KBM-7 (cell line): ENCODE measurements around the gene TMEM17.
"Not testable (repeated sequence)": the region's sequence is repeated elsewhere in the genome, so short reads cannot be mapped to it uniquely, and the experiment has no call there.

ENCODE experiments used
- DNase-seq: peaks from one replicate; pipeline ENCODE4 v3.0.0-alpha.2; 2015
- in situ Hi-C: fragments of 300-500 bp; cut with MboI; formaldehyde crosslinking; loops from 2 replicates; pipeline ENCODE4 v1.14.3; 2020; ENCODE audit warnings: low sequenced_read_pairs, low pct_unique_long_range_greater_than_20kb, mixed read lengths

TMEM17 gene, protein sequence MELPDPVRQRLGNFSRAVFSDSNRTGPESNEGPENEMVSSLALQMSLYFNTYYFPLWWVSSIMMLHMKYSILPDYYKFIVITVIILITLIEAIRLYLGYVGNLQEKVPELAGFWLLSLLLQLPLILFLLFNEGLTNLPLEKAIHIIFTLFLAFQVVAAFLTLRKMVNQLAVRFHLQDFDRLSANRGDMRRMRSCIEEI

DNA sequence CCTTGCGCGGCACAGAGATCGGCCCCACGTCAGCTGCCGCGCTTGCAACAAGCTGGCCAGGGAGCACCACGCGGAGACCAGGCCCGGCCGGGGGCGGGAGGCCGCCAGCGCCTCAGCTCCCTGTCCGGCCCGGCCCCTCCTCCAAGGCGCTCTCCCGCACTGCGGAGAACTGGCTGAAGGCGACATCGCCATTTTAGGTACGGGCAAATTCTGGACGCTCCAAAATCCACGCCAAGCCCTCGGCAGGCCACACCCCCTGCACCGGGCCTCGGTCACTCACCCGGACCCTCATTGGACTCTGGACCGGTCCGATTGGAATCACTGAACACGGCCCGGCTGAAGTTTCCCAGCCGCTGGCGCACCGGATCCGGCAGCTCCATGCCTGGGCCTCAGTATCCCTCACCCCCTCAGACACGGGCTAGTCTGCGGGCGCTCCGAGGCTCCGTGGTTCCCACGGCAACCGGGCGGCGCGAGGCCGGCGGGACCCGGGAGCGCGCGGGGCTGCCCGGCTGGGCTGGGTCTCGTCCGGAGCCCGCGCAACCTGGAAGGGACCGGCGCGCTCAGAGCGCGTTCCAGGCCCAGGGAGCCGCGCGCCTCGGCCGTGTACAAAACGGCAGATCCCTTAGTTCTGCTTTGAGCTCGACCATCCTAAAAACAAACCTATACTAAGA lies at the start of gene TMEM17:
Gene TMEM17, minus strand, starts transcription at position 446 of the 671 bp plus-strand sequence. Its CDS starts 66 bp downstream, at position 380.
- in situ Hi-C loops: no loop called here
- DNase-seq: peak; percentile 92

DNA sequence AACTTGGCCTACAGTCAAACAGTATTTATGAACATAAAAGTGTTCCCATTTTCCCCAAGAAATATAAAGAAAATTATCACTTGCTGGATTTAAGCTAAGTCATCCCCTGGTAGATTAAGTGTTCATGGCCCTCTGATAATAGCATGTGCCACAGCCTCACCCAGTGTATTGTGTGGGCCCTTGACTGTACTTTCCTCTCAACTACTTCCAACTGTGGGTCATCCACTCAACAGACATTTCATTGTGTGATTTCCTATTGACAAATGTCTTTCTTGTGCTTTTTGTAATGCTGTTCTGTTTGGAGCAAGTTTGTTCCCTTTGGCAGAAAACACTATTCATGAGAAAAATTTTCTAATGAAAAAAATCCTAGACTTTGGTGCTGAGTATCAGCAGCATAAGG lies 48.4 kb upstream of the TMEM17 start:
- in situ Hi-C loops: no loop called here

DNA sequence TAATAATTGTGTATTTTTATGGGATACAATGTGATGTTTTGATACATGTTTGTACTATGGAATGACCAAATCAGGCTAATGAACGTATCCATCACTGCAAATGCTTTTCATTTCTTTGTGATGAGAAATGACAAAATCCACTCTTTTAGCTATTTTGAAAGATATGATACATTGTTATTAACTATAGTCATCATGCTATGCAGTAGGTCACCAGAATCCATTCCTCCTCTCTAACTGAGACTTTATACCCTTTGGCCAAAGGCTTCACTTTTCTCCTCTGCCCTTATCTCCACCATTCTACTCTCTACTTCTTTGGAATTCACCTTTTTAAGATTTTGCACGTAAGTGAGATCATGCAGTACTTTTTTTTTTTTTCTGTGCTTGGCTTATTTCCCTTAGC lies 44.5 kb upstream of the TMEM17 start:
- no peak for DNase-seq
- in situ Hi-C loops: no loop called here

More for the DNA sequence above, 48.4 kb upstream of the TMEM17 start:
- DNase-seq: no peak

DNA sequence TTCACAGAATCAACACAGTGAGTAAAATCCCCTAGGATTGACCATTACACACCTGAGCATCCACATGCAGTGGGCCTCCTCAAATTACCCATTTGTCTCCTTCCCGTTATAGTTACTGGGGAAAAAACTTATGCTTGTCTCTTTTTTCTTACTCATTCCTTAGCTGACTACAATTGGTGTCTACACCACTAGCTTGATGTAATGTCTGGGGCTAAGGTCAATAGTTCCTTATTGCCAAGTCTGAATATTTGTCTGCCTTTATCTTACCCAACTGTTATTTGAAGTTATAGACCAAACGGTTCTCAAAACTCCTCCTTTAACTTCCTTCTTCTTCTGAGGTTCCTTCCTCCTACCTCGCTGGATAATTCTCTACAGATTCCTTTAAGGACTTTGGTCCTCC lies 41.9 kb upstream of the TMEM17 start:
- in situ Hi-C loops: no loop called here
- peak; percentile 4 for DNase-seq

DNA sequence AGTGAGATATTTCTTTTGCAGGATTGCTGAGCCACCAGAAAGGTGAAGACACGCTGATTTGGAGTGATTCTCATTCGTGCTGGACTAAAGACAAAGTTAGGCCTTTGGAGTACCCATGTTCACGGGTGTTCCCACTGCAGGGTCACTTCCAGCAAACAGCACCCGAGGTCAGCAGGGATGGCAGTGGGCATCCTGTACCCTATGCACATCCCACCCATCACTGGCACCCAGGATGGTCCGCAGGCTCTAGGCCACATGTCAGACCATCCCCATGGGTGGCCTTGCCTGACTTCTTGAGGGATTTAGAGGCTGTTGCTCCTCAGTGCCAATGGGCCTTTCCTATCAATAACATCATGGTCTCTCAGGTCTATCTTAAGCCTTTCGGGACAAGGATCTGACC lies 39.3 kb upstream of the TMEM17 start:
- no peak for DNase-seq
- in situ Hi-C loops: no loop called here

DNA sequence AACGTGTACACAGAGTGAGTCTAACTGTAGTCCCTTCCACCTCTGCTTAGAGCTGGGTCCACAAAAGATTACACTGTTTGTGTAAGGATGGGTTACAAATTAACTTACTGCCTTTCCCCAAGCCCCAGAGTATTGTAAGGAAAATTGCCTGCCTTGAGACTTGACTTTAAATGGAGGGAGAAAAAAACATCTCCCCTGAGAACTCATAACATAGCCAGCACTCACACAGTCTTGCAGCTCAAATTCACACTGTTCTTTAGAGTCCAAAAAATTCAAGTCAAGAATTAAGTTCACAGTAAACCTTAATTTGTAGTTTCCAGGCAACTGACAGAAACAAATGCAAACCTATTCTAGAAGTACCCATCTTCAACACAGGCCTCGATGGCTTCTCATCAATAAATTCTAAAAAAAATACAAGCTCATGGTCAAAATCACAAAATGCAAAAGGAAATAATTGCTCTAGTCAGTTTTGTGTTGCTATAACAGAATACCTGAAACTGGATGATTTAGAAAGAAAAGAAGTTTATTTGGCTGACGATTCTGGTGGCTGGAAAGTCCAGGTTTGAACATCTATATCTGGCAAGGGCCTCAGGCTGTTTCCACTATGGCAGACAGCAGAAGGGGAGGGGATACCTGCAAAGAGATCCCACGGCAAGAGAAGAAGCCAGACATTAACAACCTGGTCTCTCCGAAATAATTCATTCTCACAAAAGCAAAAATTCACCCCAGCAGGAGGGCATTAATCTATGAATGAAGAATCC lies 34.6 kb upstream of the TMEM17 start:
- no peak for DNase-seq
- in situ Hi-C loops: no loop called here

DNA sequence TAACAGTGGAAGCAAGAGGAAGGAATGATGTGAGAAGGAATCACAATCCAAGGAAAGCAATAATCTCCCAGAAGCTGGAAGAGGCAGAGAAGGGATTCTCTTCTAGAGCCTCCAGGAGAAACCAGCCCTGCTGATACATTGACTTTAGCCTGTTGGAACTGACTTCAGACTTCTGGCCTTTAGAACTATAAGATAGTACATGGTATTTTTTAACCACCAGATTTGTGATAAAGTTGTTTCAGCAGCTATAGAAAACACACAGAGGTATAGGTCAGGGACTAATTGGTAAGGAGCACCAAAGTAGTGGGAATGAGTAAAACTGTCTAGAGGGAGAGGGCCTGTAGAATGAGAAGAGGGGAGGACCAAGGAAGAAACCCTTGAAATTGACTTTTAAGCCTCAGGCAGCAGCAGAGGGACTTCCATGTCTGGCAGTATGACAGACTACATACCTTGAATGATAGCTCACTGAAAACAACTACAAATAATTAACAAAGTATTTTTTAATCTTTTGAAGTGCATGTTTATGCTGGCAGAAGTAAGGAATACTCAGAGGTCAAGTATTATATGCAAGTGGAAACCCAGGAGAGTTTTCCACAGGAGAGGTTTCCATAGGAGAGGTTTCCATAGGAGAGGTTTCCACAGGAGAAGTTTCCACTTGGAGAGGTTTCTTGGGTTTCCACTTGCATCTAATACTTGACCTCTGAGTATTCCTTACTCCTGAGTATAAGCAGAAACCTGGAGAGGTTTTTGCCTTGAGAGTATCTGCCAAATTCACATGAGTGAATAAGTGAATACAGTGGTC lies 33.8 kb upstream of the TMEM17 start:
- in situ Hi-C loops: no loop called here

DNA sequence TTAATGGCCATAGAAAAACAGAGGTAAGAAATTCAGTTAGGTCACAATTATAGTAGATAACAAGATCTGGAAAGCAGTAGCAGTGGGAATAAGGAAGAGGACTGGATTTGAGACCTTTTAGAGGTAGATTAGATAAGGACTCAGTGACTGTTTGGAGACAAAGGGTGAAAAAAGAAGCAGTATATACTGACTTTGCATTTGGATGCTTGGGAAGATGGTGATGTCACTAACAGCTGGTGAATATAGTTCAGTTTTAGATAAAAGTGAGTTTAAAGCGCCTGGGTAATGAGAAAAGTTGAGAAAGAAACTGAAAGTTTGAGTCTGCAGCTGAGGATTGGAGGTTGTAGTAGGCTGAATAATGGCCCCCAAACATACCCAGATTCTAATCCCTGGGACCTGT lies 32.8 kb upstream of the TMEM17 start:
- in situ Hi-C loops: no loop called here
- DNase-seq: no peak

More for the DNA sequence above, 33.8 kb upstream of the TMEM17 start:
- no peak for DNase-seq

DNA sequence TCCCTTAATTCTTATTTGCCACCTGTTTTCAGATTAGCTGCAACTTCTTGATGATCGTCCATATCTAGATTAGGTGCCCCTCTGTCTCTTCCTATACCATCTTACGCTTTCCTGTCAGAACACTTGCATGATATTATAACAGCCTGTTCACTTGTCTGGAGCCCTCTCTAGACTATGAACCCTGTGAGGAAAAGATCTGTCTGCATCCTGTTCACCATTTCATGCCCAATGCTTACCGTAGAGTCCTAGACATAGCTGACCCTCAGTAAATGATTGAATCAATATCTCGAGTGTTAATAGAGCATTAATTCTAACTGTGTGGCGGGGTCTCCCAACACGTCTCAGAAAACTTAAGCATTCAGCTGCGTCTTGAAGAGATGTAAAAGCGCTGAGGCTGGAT lies 31.8 kb upstream of the TMEM17 start:
- in situ Hi-C loops: no loop called here
- no peak for DNase-seq

DNA sequence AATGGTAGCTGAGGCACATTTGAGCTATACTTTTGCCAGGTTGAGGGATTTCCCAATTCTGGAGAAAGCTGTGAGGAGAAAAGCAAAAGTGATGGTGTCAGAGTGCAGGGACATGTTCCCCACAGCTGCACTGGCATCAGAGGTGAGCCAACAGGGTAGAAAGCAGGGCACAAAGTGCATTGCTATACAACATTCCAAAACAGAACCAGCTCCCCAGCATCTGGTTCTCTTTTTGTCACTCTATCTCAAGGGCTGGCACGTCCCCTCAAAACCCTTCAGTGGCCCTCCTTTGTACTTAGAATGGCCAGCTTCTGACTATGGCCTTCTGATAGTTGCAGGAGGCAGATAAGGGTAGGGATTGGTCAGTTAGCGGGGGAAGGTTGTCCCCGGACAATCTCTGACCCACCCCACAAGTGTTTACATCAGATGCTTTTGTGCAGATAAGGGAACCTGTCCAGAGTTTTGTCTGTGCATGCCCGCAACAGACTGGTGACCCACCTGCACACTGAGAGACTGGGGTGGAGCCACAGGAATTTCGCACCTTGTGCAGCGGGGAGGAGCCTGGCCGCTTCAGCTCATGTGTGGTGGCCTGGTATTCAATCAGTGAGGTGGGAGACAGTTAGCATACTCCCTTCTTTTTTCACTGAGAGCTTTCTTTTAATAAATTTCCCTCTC lies 31.0 kb upstream of the TMEM17 start:
- in situ Hi-C loops: no loop called here

DNA sequence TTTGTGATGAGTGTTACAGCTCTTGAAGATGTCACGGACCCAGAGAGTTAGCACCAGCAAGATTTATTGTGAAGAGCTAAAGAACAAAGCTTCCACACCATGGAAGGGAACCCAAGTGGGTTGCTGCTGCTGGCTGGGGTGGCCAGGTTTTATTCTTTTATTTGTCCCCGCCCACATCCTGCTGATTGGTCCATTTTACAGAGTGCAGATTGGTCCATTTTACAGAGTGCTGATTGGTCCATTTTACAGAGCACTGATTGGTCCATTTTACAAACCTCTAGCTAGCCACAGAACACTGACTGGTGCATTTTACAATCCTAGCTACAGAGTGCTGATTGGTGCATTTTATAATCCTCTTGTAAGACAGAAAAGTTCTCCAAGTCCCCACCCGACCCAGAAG lies 29.5 kb upstream of the TMEM17 start:
- DNase-seq, in situ Hi-C loops: not testable (repeated sequence)

More for the DNA sequence above, 31.0 kb upstream of the TMEM17 start:
- no peak for DNase-seq

DNA sequence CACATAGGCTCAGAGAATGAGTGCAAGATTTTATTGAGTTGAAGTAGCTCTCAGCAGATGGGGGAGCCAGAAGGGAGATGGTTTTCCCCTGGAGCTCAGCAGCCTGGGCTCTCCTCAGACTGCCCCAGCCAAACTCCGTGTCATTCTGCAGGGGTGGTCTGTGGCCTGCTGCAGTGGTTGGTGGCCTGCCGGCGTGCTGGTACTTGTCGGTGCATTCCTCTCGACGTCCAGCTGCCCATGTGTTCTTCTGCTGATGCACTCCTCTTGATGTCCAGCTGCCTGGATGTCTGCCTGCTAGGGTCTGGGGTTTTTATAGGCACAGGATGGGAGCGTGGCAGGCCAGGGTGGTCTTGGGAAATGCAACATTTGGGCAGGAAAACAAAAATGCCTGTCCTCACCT lies 25.6 kb upstream of the TMEM17 start:
- in situ Hi-C loops: no loop called here
- DNase-seq: no peak

DNA sequence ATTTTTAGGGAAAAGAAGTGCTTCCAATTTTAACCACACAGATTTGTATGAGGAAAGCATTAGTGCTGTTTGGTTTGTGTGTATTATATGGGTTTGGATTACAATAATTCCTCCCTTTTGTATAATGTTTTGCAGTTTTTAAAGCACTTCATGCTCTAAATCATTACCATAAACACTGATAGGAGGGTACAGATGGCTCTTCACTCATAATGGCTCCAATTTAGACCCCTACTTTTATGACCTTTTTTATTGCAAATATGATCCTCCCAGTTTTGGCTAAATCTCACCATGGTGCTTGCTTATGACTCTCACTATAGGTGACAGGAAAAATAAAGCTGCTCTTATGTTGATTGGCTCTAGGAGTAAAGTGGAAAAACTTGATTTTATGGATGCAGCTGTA lies 23.8 kb upstream of the TMEM17 start:
- in situ Hi-C loops: no loop called here
- DNase-seq: no peak

DNA sequence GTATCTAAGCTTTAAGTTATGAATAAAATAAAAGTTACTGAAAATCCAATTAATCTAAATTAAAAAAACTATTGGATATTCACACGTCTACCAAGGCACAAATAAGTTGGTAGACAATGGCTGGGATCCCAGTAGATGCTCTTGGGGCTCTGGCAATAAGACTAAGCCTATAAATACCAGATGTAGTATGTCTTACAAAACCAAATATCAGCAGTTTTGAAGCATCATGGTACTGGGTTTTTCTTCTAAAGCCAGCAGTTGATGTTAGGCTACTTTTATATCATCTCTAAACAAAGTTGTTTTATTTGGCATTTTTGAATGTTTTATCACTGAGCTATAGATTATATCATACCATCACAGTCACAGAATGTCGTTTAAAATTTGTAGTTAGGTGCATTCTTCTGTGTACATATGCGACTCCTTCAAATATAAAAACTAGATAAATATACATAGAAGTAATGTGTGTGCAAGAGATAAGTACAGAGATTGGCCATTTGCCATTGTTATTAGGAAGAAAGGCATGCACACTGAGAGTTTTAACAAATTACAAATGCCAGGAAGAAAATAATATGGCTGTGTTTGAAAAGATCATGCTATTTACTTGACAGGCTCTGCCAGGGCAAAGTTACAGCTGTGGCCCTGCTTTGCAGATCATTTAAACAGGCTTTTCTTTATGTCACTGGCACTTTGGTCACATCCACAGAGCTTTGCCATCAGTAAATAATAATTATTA lies 21.6 kb upstream of the TMEM17 start:
- in situ Hi-C loops: no loop called here
- no peak for DNase-seq

DNA sequence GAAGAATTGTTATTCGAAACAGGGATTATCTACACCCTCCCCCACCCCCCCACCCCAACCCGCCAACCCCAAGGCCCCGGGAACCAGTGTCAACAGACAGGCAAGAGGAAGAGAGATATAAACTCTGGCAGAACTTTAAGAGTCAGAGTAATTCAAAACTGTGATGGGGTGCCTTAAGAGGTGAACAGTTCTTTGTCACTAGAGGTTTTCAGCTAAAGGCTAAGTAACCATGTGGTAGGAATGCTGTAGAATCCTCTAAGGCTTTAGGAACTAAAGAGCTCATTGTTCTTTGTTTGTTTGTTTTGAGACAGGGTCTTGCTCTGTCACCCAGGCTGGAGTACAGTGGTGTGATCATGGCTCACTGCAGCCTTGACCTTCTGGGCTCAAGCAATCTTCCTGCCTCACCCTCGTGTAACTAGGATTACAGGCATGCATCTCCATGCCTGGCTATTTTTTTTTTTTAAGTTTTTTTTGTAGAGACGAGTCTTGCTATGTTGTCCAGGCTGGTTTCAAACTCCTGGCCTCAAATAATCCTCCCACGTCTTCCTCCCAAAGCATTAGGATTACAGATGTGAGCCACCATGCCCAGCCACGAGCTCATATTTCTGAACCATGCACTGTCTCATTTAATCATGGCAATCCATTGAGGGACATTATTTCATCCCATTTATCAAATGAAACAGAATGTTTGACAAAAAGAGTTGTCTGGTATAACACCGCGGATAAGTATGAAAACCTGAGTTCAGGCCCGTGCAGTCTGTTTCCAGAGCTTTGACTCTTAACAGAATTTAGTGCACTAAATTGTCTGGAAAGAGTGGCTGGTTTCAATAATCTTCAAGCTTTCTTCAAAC lies 20.8 kb upstream of the TMEM17 start:
- in situ Hi-C loops: no loop called here

DNA sequence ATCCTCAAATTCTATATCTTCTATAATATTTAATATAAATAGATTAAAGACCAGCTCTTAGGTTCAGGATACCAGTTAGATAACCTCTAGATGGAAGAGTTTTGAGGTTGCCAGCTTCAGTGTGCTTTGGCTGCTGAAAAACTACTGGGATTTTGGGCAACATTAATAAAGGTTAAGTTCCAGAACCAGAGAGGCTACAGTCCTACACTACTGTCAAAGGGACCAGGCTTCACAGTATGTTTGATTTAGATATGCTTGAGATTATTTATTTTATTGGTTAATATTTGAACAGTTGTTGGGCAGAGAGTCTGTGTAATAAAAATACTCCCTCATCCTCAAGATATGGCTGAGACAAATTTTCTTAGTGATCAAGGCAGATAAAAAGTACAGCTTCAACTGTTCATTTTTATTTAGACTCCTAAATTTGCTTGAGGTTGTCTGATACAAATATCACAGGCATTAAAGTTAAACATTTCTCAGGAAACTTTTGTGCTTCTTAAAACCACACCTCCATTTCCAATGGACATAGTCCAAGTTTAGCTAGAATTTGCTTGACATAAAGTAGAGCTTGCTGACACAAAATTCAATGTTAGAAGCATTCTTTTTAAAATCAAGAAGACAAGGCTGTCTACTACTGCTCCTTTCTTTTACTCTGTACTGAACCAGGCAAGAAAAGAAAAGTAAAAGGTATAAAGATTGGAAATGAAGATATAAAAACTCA lies 19.7 kb upstream of the TMEM17 start:
- DNase-seq: no peak
- in situ Hi-C loops: no loop called here

More for the DNA sequence above, 20.8 kb upstream of the TMEM17 start:
- no peak for DNase-seq
